Astrocyte (in vitro differentiated cells and primary cell): ENCODE measurements around the gene NBEA. TPM values are rescaled to one million over a fixed set of nuclear protein-coding genes. Genes with fewer than 3 reads are reported as not detected.

ENCODE experiments used
- DNase-seq: peaks from one replicate; pipeline ENCODE4 v3.0.0-alpha.2; 2010; ENCODE audit warnings: low read depth
- FAIRE-seq: peaks from 2 replicates; lab custom pipeline; 2011; peaks lifted over from hg19 to GRCh38; lab: Jason Lieb, UNC
- H2AFZ ChIP-seq: 2 replicates; pipeline ENCODE4 v1.6.0; 2012; ENCODE audit warnings: low read depth, low read length, inconsistent platforms
- H3K27ac ChIP-seq: 2 replicates; pipeline ENCODE4 v1.5.1; 2011; ENCODE audit warnings: low read depth, low read length, inconsistent platforms
- H3K27me3 ChIP-seq: 2 replicates; pipeline ENCODE4 v1.6.0; 2011; ENCODE audit warnings: low read length, inconsistent platforms; ENCODE audit not compliant: insufficient read depth
- H3K36me3 ChIP-seq: 2 replicates; pipeline ENCODE4 v1.5.1; 2011; ENCODE audit warnings: low read length, inconsistent platforms; ENCODE audit not compliant: insufficient read depth
- H3K4me1 ChIP-seq: 2 replicates; pipeline ENCODE4 v1.5.1; 2011; ENCODE audit warnings: low read length, inconsistent platforms; ENCODE audit not compliant: insufficient read depth
- H3K4me2 ChIP-seq: 2 replicates; pipeline ENCODE4 v1.6.0; 2012; ENCODE audit warnings: low read length, inconsistent platforms
- H3K4me3 ChIP-seq: 2 replicates; pipeline ENCODE4 v1.5.1; 2011; ENCODE audit warnings: low read depth, mild to moderate bottlenecking, low read length, inconsistent platforms; ENCODE audit not compliant: insufficient read depth
- H3K79me2 ChIP-seq: 2 replicates; pipeline ENCODE4 v1.6.0; 2012; ENCODE audit warnings: mild to moderate bottlenecking, low read length, inconsistent platforms; ENCODE audit not compliant: insufficient read depth
- H3K9ac ChIP-seq: 2 replicates; pipeline ENCODE4 v1.6.0; 2012; ENCODE audit warnings: mild to moderate bottlenecking, low read length, inconsistent platforms
- H3K9me3 ChIP-seq: 2 replicates; pipeline ENCODE4 v1.5.1; 2012; ENCODE audit warnings: low read depth, mild to moderate bottlenecking, low read length, inconsistent platforms; ENCODE audit not compliant: insufficient read depth
- H4K20me1 ChIP-seq: 2 replicates; pipeline ENCODE4 v1.6.0; 2012; ENCODE audit warnings: low read length, inconsistent platforms; ENCODE audit not compliant: insufficient read depth
- H3K27ac Mint-ChIP-seq: one replicate; pipeline ENCODE4 v1.8.0; 2021; ENCODE audit warnings: mild to moderate bottlenecking, mixed read lengths; ENCODE audit not compliant: unreplicated experiment
- H3K27me3 Mint-ChIP-seq: one replicate; pipeline ENCODE4 v1.8.0; 2021; ENCODE audit warnings: low read depth, mixed read lengths; ENCODE audit not compliant: unreplicated experiment
- H3K36me3 Mint-ChIP-seq: one replicate; pipeline ENCODE4 v1.8.0; 2021; ENCODE audit warnings: low read depth, mixed read lengths; ENCODE audit not compliant: unreplicated experiment
- H3K4me1 Mint-ChIP-seq: one replicate; pipeline ENCODE4 v1.8.0; 2021; ENCODE audit warnings: low read depth, mixed read lengths; ENCODE audit not compliant: unreplicated experiment
- H3K4me3 Mint-ChIP-seq: one replicate; pipeline ENCODE4 v1.8.0; 2021; ENCODE audit warnings: mild to moderate bottlenecking, moderate library complexity, mixed read lengths; ENCODE audit not compliant: unreplicated experiment
- H3K9me3 Mint-ChIP-seq: one replicate; pipeline ENCODE4 v1.8.0; 2021; ENCODE audit warnings: mild to moderate bottlenecking, mixed read lengths; ENCODE audit not compliant: unreplicated experiment
- EZH2 ChIP-seq: IDR thresholded peaks from 2 replicates; pipeline ENCODE4 v1.6.1; 2012; ENCODE audit warnings: mild to moderate bottlenecking, low read length, inconsistent platforms; ENCODE audit not compliant: insufficient read depth
- total RNA-seq: library from RNA; stranded (reverse); gene quantifications from 2 replicates; pipeline ENCODE4 v1.2.1, GENCODE V29; 2021
- TF ChIP-seq, protein P1 (sequence below): IDR thresholded peaks from 2 replicates; pipeline ENCODE4 v1.5.1; 2011; ENCODE audit warnings: low read depth, mild to moderate bottlenecking, inconsistent platforms, low read length, moderate library complexity; ENCODE audit not compliant: insufficient read depth

The NBEA gene
- total RNA-seq, 1 donor from 2014 or later = 7.8 TPM

DNA sequence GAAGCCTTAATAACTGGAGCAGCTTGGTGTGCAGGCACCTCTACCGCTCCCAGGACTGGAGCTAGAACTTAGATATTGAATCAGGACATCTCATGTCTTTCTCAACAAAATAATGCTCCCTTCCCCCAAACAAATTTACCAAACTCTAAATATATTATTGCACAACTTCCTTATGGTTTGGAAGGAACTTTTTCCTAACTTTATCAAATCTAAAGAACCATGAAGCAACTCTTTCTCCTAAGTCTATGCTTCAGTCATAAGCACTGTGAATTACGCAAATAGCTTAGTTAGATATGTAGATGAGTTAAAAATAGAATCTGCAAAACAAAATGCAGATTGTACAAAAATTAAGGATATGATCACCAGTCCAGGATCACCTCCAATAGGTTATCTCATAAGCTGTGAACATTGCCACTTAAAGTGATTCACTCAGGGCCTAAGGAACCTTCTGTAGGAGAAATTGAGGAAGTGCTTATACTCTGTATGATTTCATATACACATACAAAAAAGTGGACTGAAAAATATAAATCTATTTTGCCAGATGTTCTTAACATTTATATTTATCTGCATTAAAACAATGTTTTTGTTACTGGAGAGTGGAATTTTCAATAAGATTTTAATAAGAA lies 554.8 kb downstream of the NBEA start:
- no peaks in the 10 kb centered on the region for H3K36me3 ChIP-seq
- H3K4me3 ChIP-seq = no peak overlapping the region
- H3K79me2 ChIP-seq = no peaks in the 10 kb centered on the region
- H3K4me2 ChIP-seq = no peak overlapping the region
- no peaks in the 10 kb centered on the region for H3K9me3 ChIP-seq
- no peak overlapping the region for H2AFZ ChIP-seq
- DNase-seq (no peak), FAIRE-seq (no peak)
- H3K27me3 ChIP-seq = no peaks in the 10 kb centered on the region
- Mint-ChIP-seq H3K9me3 (no peaks in the 10 kb centered on the region), H3K27ac (no peak overlapping the region), H3K27me3 (no peaks in the 10 kb centered on the region), H3K4me3 (no peak overlapping the region), H3K36me3 (no peaks in the 10 kb centered on the region), H3K4me1 (peaks cover 6% of the 10 kb centered on the region)
- H3K27ac ChIP-seq = no peak overlapping the region
- no peak overlapping the region for H3K9ac ChIP-seq
- no peaks in the 10 kb centered on the region for H3K4me1 ChIP-seq
- TF ChIP-seq, protein P1, sequence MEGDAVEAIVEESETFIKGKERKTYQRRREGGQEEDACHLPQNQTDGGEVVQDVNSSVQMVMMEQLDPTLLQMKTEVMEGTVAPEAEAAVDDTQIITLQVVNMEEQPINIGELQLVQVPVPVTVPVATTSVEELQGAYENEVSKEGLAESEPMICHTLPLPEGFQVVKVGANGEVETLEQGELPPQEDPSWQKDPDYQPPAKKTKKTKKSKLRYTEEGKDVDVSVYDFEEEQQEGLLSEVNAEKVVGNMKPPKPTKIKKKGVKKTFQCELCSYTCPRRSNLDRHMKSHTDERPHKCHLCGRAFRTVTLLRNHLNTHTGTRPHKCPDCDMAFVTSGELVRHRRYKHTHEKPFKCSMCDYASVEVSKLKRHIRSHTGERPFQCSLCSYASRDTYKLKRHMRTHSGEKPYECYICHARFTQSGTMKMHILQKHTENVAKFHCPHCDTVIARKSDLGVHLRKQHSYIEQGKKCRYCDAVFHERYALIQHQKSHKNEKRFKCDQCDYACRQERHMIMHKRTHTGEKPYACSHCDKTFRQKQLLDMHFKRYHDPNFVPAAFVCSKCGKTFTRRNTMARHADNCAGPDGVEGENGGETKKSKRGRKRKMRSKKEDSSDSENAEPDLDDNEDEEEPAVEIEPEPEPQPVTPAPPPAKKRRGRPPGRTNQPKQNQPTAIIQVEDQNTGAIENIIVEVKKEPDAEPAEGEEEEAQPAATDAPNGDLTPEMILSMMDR = no peak
- TF ChIP-seq EZH2 = no peak
- no peaks in the 10 kb centered on the region for H4K20me1 ChIP-seq

DNA sequence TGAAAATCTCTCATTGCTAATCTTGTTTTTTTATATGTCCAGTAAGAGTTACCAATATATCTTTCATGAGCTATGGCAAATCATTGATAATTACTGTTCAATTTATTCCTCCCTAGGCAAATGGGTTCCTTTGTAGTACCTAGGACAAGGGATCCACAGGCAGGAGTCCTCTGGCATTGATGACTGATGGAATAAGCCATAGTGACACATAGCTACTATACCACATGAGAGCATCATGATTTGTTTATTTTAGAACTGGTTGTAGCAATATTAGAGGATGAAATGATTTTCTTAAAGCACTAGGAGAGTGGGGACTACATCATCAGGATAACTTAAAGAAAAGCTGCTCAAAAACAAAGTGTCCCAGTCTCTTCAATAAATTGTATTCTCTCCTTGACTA lies 556.2 kb downstream of the NBEA start:
- Histone ChIP-seq H3K9me3 (no peaks in the 10 kb centered on the region), H3K4me2 (no peak overlapping the region), H3K4me1 (no peaks in the 10 kb centered on the region), H3K27me3 (no peaks in the 10 kb centered on the region), H3K9ac (no peak overlapping the region), H3K27ac (no peak overlapping the region), H4K20me1 (no peaks in the 10 kb centered on the region), H3K79me2 (no peaks in the 10 kb centered on the region), H3K36me3 (no peaks in the 10 kb centered on the region), H2AFZ (no peak overlapping the region), H3K4me3 (no peak overlapping the region)
- FAIRE-seq (no peak), DNase-seq (no peak)
- Mint-ChIP-seq H3K9me3 (no peaks in the 10 kb centered on the region), H3K4me3 (no peak overlapping the region), H3K4me1 (peaks cover 6% of the 10 kb centered on the region), H3K36me3 (no peaks in the 10 kb centered on the region), H3K27ac (no peak overlapping the region), H3K27me3 (no peaks in the 10 kb centered on the region)
- no peak for TF ChIP-seq EZH2
- TF ChIP-seq, protein P1 = no peak

DNA sequence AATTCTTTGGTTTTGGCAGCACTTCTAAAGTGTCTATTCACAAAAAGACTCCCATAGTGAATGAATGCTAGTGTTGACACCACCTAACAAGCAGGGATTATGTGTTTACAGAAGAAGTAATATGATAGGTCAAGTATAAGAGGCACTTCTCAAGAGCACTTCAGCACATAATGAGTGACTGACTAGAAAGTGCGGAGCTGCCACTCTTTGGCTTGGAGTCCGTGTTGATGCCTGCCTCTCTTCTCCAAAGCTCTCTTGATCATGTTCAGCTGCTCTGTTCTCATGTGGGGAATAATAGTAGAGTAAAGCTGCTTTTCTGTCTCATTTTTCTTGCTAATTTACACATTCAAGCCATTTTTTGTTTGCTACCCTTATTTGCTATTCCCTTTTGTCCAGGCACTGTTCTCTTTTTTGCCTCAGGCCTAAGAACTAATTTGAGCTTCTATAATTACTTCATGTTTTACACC lies 557.2 kb downstream of the NBEA start:
- H3K9ac ChIP-seq = no peak overlapping the region
- H3K27ac ChIP-seq = no peak overlapping the region
- H2AFZ ChIP-seq = no peak overlapping the region
- no peaks in the 10 kb centered on the region for H3K36me3 ChIP-seq
- H3K4me1 ChIP-seq = no peaks in the 10 kb centered on the region
- no peaks in the 10 kb centered on the region for H3K9me3 Mint-ChIP-seq
- no peaks in the 10 kb centered on the region for H3K27me3 ChIP-seq
- no peak overlapping the region for H3K4me2 ChIP-seq
- no peak for DNase-seq
- no peak overlapping the region for H3K27ac Mint-ChIP-seq
- no peaks in the 10 kb centered on the region for H3K9me3 ChIP-seq
- no peaks in the 10 kb centered on the region for H3K27me3 Mint-ChIP-seq
- FAIRE-seq = no peak
- H3K4me1 Mint-ChIP-seq = peaks cover 6% of the 10 kb centered on the region
- no peak overlapping the region for H3K4me3 Mint-ChIP-seq
- TF ChIP-seq, protein P1 = no peak
- H3K4me3 ChIP-seq = no peak overlapping the region
- no peaks in the 10 kb centered on the region for H3K36me3 Mint-ChIP-seq
- no peaks in the 10 kb centered on the region for H3K79me2 ChIP-seq
- H4K20me1 ChIP-seq = no peaks in the 10 kb centered on the region
